Measurements from ENCODE around the gene EIF3B.

DNA sequence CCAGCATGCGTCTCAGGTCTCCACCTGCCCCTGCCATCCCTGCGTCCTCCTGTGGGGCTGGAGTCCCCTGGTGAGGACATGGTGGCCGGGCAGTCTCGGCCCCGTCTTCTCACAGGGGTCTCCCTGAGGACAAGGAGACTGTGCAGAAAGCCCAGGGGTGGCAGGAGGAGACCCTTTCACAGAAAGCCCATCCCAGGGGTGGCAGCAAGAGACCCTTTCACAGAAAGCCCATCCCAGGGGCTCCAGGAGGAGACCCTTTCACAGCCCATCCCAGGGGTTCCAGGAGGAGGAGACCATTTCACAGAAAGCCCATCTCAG is 34.0 kb downstream of the EIF3B start:
- TF ChIP-seq CTCF (IDR thresholded peaks at IDR 0.05) (no peak), POLR2A (IDR thresholded peaks at IDR 0.05) (no peak)
